B cell (primary cell): Measurements from ENCODE around the gene LAMA2. TPM values are rescaled to one million over a fixed set of nuclear protein-coding genes. Genes with fewer than 3 reads are reported as not detected.

Source experiments
- ATAC-seq: fragments of 200-7000 bp; cut with Tn5 transposase; one replicate; pipeline ENCODE4 v1.10.0; 2021; ENCODE audit warnings: low read depth, mild to moderate bottlenecking, moderate number of reproducible peaks, moderate library complexity
- CTCF ChIA-PET: fragments of 350-600 bp; sonication (Branson Sonifier 250); formaldehyde crosslinking; loops from one replicate; lab custom pipeline; 2021; ENCODE audit warnings: antibody characterized with exemption, inconsistent platforms; lab: Charles Lee
- POLR2A ChIA-PET: fragments of 350-600 bp; sonication (Branson Sonifier 250); formaldehyde crosslinking; loops from one replicate; lab custom pipeline; 2021; ENCODE audit warnings: antibody characterized with exemption; lab: Charles Lee
- DNase-seq: peaks from one replicate; pipeline ENCODE4 v3.0.0; 2013
- H2AFZ ChIP-seq: 2 replicates; pipeline ENCODE4 v1.6.1; 2012; ENCODE audit warnings: mild to moderate bottlenecking, low read depth, low read length; ENCODE audit not compliant: insufficient read depth, poor library complexity, severe bottlenecking
- H3K27ac ChIP-seq, 2 donors: 1 replicate in 1 of 2; 2 replicates in 1 of 2; pipeline ENCODE4 v1.5.1; 2012 to 2013; ENCODE audit warnings: low read length in 2 of 2, mild to moderate bottlenecking in 2 of 2, moderate library complexity in 1 of 2
- H3K27me3 ChIP-seq, 4 experiments: fragments of 200-600 bp in 1 of 4; sonication (generic) in 1 of 4; replicated peaks in 1 of 4; 1 replicate in 2 of 4; 2 replicates in 2 of 4; pipeline versions ENCODE4 v1.6.1 to v1.7.0; 2013 to 2016; ENCODE audit warnings: low read length in 3 of 4, mild to moderate bottlenecking in 2 of 4, mixed read lengths in 1 of 4, moderate library complexity in 1 of 4; ENCODE audit not compliant: insufficient read depth in 4 of 4, control insufficient read depth in 3 of 4; ENCODE audit errors: control extremely low read depth in 1 of 4
- H3K36me3 ChIP-seq, 2 experiments: replicated peaks in 1 of 2; 1 replicate in 1 of 2; 2 replicates in 1 of 2; pipeline versions ENCODE4 v1.6.1 to v1.7.1; 2013; ENCODE audit warnings: low read length in 1 of 2; ENCODE audit not compliant: insufficient read depth in 2 of 2, control insufficient read depth in 1 of 2; ENCODE audit errors: control extremely low read depth in 1 of 2, extremely low read depth in 1 of 2
- H3K4me1 ChIP-seq, 2 donors: fragments of 200-600 bp in 1 of 2; sonication (generic) in 1 of 2; 1 replicate in 1 of 2; 2 replicates in 1 of 2; pipeline versions ENCODE4 v1.5.1 to v1.6.1; 2013 to 2017; ENCODE audit warnings: low read length in 2 of 2; ENCODE audit not compliant: control insufficient read depth in 2 of 2, insufficient read depth in 2 of 2
- H3K4me2 ChIP-seq: replicated peaks from 2 replicates; pipeline ENCODE3; 2012; ENCODE audit warnings: mild to moderate bottlenecking, low read depth, low read length; ENCODE audit not compliant: poor library complexity, severe bottlenecking
- H3K4me3 ChIP-seq, 5 experiments: fragments of 200-600 bp in 1 of 5; sonication (generic) in 1 of 5; 1 replicate in 3 of 5; 2 replicates in 2 of 5; pipeline versions ENCODE4 v1.5.1 to v1.7.0; 2011 to 2016; ENCODE audit warnings: low read length in 4 of 5, mild to moderate bottlenecking in 4 of 5, low read depth in 2 of 5, control low read depth in 1 of 5, moderate library complexity in 1 of 5; ENCODE audit not compliant: insufficient read depth in 1 of 5; ENCODE audit errors: control extremely low read depth in 1 of 5, extremely low read depth in 1 of 5
- H3K79me2 ChIP-seq: fragments of 200-600 bp; sonication (generic); one replicate; pipeline ENCODE4 v1.6.0; 2016; ENCODE audit warnings: low read length; ENCODE audit not compliant: control insufficient read depth, insufficient read depth
- H3K9ac ChIP-seq: fragments of 200-600 bp; sonication (generic); 2 replicates; pipeline ENCODE4 v1.6.1; 2017; ENCODE audit warnings: mild to moderate bottlenecking, low read length, moderate library complexity
- H3K9me3 ChIP-seq, 3 donors: one replicate each; pipeline versions ENCODE4 v1.6.1 to v1.7.1; 2013; ENCODE audit warnings: low read length in 2 of 3; ENCODE audit not compliant: control insufficient read depth in 2 of 3, insufficient read depth in 1 of 3; ENCODE audit errors: control extremely low read depth in 1 of 3
- H4K20me1 ChIP-seq: 2 replicates; pipeline ENCODE4 v1.6.0; 2012; ENCODE audit warnings: mild to moderate bottlenecking, low read length; ENCODE audit not compliant: insufficient read depth, control insufficient read depth, poor library complexity, severe bottlenecking
- H3K27ac Mint-ChIP-seq: one replicate; pipeline ENCODE4 v1.8.0; 2021; ENCODE audit warnings: mixed read lengths
- H3K27me3 Mint-ChIP-seq: one replicate; pipeline ENCODE4 v1.8.0; 2021; ENCODE audit warnings: mixed read lengths
- H3K4me1 Mint-ChIP-seq: one replicate; pipeline ENCODE4 v1.8.0; 2021; ENCODE audit warnings: mixed read lengths
- H3K4me3 Mint-ChIP-seq: one replicate; pipeline ENCODE4 v1.8.0; 2021; ENCODE audit warnings: mixed read lengths
- H3K9me3 Mint-ChIP-seq: one replicate; pipeline ENCODE4 v1.8.0; 2022; ENCODE audit warnings: mixed read lengths; ENCODE audit not compliant: insufficient read depth
- EZH2 ChIP-seq: IDR thresholded peaks from 2 replicates; pipeline ENCODE4 v1.6.1; 2012; ENCODE audit warnings: borderline replicate concordance, low read depth, mild to moderate bottlenecking, moderate library complexity, low read length; ENCODE audit not compliant: insufficient read depth, poor library complexity, severe bottlenecking
- WGBS: methylation state at CpG from one replicate; pipeline ENCODE4 v1.1.5; 2013; ENCODE audit warnings: missing lambda C conversion rate; ENCODE audit not compliant: insufficient coverage; 5-methylcytosine and 5-hydroxymethylcytosine counted together
- intact Hi-C: fragments of 100-400 bp; cut with micrococcal nuclease; formaldehyde crosslinking; loops from one replicate; pipeline ENCODE4 v1.10.0; 2022
- polyA plus RNA-seq: library from polyadenylated mRNA; depleted of rRNA; stranded (reverse); fragments of >200 nt; gene quantifications from 2 replicates; pipeline ENCODE4 v1.2.3, GENCODE V29; 2012
- total RNA-seq, 2 donors: library from RNA; stranded (reverse); fragments of 120-200 nt in 1 of 2; gene quantifications; 1 replicate in 1 of 2; 2 replicates in 1 of 2; pipeline versions ENCODE4 v1.2.3 to v1.2.4, GENCODE V29; 2013 to 2022
- TF ChIP-seq, protein P1 (sequence below): fragments of 200-600 bp; IDR thresholded peaks from one replicate; pipeline ENCODE4 v1.8.0; 2022; ENCODE audit warnings: antibody characterized with exemption, mild to moderate bottlenecking

LAMA2 gene
- total and polyA plus RNA-seq, 2 donors (not counting 1 experiment from before 2014, with no cell fraction given) = 0.16 TPM; not detected in 1

DNA sequence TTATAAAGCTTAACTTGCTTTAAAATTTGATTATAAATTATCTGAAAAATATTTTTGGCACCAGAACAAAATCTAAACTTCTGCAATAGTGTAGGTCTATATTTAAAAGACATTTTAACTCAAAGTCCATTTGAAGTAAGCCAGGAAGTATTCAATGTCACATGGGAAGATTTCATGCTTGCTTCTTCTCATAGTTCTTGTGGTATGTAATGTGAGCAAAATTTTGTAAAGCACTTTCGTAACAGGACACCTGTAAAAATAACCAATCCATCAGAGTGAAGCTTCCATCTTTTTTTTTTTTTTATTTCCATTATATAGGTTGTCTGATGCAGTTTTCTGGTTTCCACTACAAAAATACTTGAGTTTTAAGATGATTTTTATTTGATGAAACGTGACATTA is 386.1 kb downstream of the LAMA2 start:
- Histone ChIP-seq H3K36me3 (no peaks in the 10 kb centered on the region), H4K20me1 (no peaks in the 10 kb centered on the region), H3K4me2 (no peak overlapping the region), H2AFZ (no peak overlapping the region), H3K9me3 (no peaks in the 10 kb centered on the region), H3K9ac (no peak overlapping the region), H3K4me1 (no peaks in the 10 kb centered on the region), H3K27me3 (no peaks in the 10 kb centered on the region), H3K79me2 (no peaks in the 10 kb centered on the region), H3K27ac (no peak overlapping the region), H3K4me3 (no peak overlapping the region)
- ChIA-PET POLR2A (no interaction called here), CTCF (no interaction called here)
- Mint-ChIP-seq H3K9me3 (no peaks in the 10 kb centered on the region), H3K27ac (no peak overlapping the region), H3K27me3 (no peaks in the 10 kb centered on the region), H3K4me3 (no peak overlapping the region), H3K4me1 (no peaks in the 10 kb centered on the region)
- intact Hi-C loops = no loop called here
- WGBS = no CpG with 5 or more reads among the region's 2 CpGs
- DNase-seq (no peak), ATAC-seq (no peak)
- TF ChIP-seq EZH2 = no peak
- TF ChIP-seq, protein P1, sequence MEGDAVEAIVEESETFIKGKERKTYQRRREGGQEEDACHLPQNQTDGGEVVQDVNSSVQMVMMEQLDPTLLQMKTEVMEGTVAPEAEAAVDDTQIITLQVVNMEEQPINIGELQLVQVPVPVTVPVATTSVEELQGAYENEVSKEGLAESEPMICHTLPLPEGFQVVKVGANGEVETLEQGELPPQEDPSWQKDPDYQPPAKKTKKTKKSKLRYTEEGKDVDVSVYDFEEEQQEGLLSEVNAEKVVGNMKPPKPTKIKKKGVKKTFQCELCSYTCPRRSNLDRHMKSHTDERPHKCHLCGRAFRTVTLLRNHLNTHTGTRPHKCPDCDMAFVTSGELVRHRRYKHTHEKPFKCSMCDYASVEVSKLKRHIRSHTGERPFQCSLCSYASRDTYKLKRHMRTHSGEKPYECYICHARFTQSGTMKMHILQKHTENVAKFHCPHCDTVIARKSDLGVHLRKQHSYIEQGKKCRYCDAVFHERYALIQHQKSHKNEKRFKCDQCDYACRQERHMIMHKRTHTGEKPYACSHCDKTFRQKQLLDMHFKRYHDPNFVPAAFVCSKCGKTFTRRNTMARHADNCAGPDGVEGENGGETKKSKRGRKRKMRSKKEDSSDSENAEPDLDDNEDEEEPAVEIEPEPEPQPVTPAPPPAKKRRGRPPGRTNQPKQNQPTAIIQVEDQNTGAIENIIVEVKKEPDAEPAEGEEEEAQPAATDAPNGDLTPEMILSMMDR = no peak

DNA sequence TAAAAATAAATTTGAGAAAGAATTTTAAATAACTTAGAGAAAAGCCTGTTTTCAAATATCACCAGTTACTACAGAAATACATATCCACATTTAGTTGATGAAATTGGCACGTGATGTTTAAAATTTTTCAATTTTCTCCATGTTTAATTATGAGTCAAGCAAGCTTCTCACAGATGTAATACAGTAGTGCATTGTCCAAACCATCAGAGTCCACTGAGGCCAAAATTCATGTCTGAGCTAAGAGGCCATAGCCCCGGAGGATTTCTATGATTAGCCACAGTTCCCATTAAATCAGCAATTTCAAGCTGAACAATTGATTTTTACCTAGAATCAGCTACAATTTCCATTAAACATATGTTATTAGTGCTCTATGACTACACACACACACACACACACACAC is 387.0 kb downstream of the LAMA2 start:
- ChIA-PET CTCF (no interaction called here), POLR2A (no interaction called here)
- Histone ChIP-seq H3K36me3 (no peaks in the 10 kb centered on the region), H3K27me3 (no peaks in the 10 kb centered on the region), H2AFZ (no peak overlapping the region), H3K9me3 (no peaks in the 10 kb centered on the region), H3K79me2 (no peaks in the 10 kb centered on the region), H3K9ac (no peak overlapping the region), H3K4me2 (no peak overlapping the region), H3K27ac (no peak overlapping the region), H4K20me1 (no peaks in the 10 kb centered on the region), H3K4me3 (no peak overlapping the region), H3K4me1 (no peaks in the 10 kb centered on the region)
- H3K9me3 Mint-ChIP-seq = no peaks in the 10 kb centered on the region
- intact Hi-C loops = no loop called here
- H3K4me3 Mint-ChIP-seq = no peak overlapping the region
- no peak for TF ChIP-seq EZH2
- TF ChIP-seq, protein P1 = no peak
- H3K27me3 Mint-ChIP-seq = no peaks in the 10 kb centered on the region
- WGBS = 100% methylated on average over 1 of the region's 2 CpGs
- DNase-seq (no peak), ATAC-seq (no peak)
- H3K4me1 Mint-ChIP-seq = no peaks in the 10 kb centered on the region
- no peak overlapping the region for H3K27ac Mint-ChIP-seq
